Glutamatergic neuron (in vitro differentiated cells): ENCODE data around the gene DNAL1. TPM values are rescaled to one million over a fixed set of nuclear protein-coding genes. Genes with fewer than 3 reads are reported as not detected.

Source experiments
- DNase-seq: peaks from one replicate; pipeline ENCODE4 v3.0.0; 2022
- H3K27ac Mint-ChIP-seq: one replicate; pipeline ENCODE4 v1.8.0; 2020; ENCODE audit warnings: mild to moderate bottlenecking, mixed read lengths, inconsistent platforms; ENCODE audit not compliant: unreplicated experiment
- H3K27me3 Mint-ChIP-seq: one replicate; pipeline ENCODE4 v1.8.0; 2020; ENCODE audit warnings: mild to moderate bottlenecking, moderate library complexity, mixed read lengths, inconsistent platforms; ENCODE audit not compliant: unreplicated experiment
- H3K36me3 Mint-ChIP-seq: one replicate; pipeline ENCODE4 v1.8.0; 2020; ENCODE audit warnings: mild to moderate bottlenecking, mixed read lengths, inconsistent platforms; ENCODE audit not compliant: unreplicated experiment
- H3K4me1 Mint-ChIP-seq: one replicate; pipeline ENCODE4 v1.8.0; 2020; ENCODE audit warnings: mild to moderate bottlenecking, low read depth, mixed read lengths, inconsistent platforms; ENCODE audit not compliant: unreplicated experiment
- H3K4me3 Mint-ChIP-seq: one replicate; pipeline ENCODE4 v1.8.0; 2020; ENCODE audit warnings: mild to moderate bottlenecking, mixed read lengths, inconsistent platforms; ENCODE audit not compliant: unreplicated experiment
- H3K9me3 Mint-ChIP-seq: one replicate; pipeline ENCODE4 v1.8.0; 2020; ENCODE audit warnings: mild to moderate bottlenecking, moderate library complexity, mixed read lengths, inconsistent platforms; ENCODE audit not compliant: unreplicated experiment
- CTCF ChIP-seq: fragments of 200-600 bp; sonication (generic); IDR thresholded peaks from one replicate; pipeline ENCODE4 v1.5.0; 2021; ENCODE audit not compliant: partially characterized antibody, unreplicated experiment
- total RNA-seq: library from RNA; stranded (reverse); fragmentation: NEBNext Ultra II Directional; extraction: Animal tissue kit (Norgen Biotek cat#: 25700); gene quantifications from one replicate; pipeline ENCODE4 v1.2.1, GENCODE V29; 2021; ENCODE audit not compliant: unreplicated experiment

DNAL1 gene
- total RNA-seq, 1 donor from 2014 or later: 18.5 TPM

GRCh38 chr14:73619524-73619923, 25.3 kb upstream of the DNAL1 start:
- Mint-ChIP-seq H3K27me3 (no peaks in the 10 kb centered on the region), H3K9me3 (peaks cover 1% of the 10 kb centered on the region), H3K36me3 (no peaks in the 10 kb centered on the region), H3K4me1 (no peaks in the 10 kb centered on the region), H3K27ac (no peak overlapping the region), H3K4me3 (no peak overlapping the region)
- no peak for DNase-seq
- no peak for TF ChIP-seq CTCF

- Mint-ChIP-seq H3K4me3 (no peak overlapping the region), H3K27me3 (no peaks in the 10 kb centered on the region), H3K4me1 (no peaks in the 10 kb centered on the region), H3K27ac (no peak overlapping the region), H3K9me3 (peaks cover 1% of the 10 kb centered on the region), H3K36me3 (no peaks in the 10 kb centered on the region)
- DNase-seq: no peak
- TF ChIP-seq CTCF: no peak
These were observed 24.5 kb upstream of the DNAL1 start for GRCh38 chr14:73620268-73620667.

- H3K36me3 Mint-ChIP-seq: no peaks in the 10 kb centered on the region
- H3K9me3 Mint-ChIP-seq: no peaks in the 10 kb centered on the region
- H3K27me3 Mint-ChIP-seq: no peaks in the 10 kb centered on the region
- H3K27ac Mint-ChIP-seq: no peak overlapping the region
- H3K4me3 Mint-ChIP-seq: no peak overlapping the region
- no peak for TF ChIP-seq CTCF
- no peaks in the 10 kb centered on the region for H3K4me1 Mint-ChIP-seq
- DNase-seq: no peak
These were observed 21.2 kb upstream of the DNAL1 start for GRCh38 chr14:73623504-73624054.

- no peaks in the 10 kb centered on the region for H3K36me3 Mint-ChIP-seq
- H3K27me3 Mint-ChIP-seq: no peaks in the 10 kb centered on the region
- H3K9me3 Mint-ChIP-seq: no peaks in the 10 kb centered on the region
- no peak overlapping the region for H3K27ac Mint-ChIP-seq
- no peak for TF ChIP-seq CTCF
- no peaks in the 10 kb centered on the region for H3K4me1 Mint-ChIP-seq
- no peak for DNase-seq
- no peak overlapping the region for H3K4me3 Mint-ChIP-seq
These were observed 19.1 kb upstream of the DNAL1 start for GRCh38 chr14:73625706-73626105.

- no peak for TF ChIP-seq CTCF
- Mint-ChIP-seq H3K27ac (no peak overlapping the region), H3K9me3 (no peaks in the 10 kb centered on the region), H3K4me1 (no peaks in the 10 kb centered on the region), H3K27me3 (no peaks in the 10 kb centered on the region), H3K4me3 (no peak overlapping the region), H3K36me3 (no peaks in the 10 kb centered on the region)
- DNase-seq: no peak
These were observed 17.6 kb upstream of the DNAL1 start for GRCh38 chr14:73627151-73627558.
